HG03196 (cell line): ENCODE results near the gene ZNF584.

Experiments
- ATAC-seq: cut with Tn5 transposase; IDR thresholded peaks from one replicate; pipeline ENCODE4 v1.9.1; 2021; ENCODE audit not compliant: unreplicated experiment

Gene ZNF584

GRCh38 chr19:58385891-58386575 lies 22.4 kb upstream of the ZNF584 start:
- no peak for ATAC-seq

- peak; percentile 85 for ATAC-seq
Measured at GRCh38 chr19:58386576-58387337, 21.7 kb upstream of the ZNF584 start, which contains the start of gene RPS5. RPS5 (plus strand) TSS chr19:58387269; CDS start chr19:58388138, 869 bp downstream.

- ATAC-seq: no peak
Measured at GRCh38 chr19:58387338-58388174, 20.9 kb upstream of the ZNF584 start.

GRCh38 chr19:58388175-58388526 lies 20.3 kb upstream of the ZNF584 start:
- ATAC-seq: no peak

- no peak for ATAC-seq
Measured at GRCh38 chr19:58392945-58393724, 15.3 kb upstream of the ZNF584 start.

- no peak for ATAC-seq
Measured at GRCh38 chr19:58393725-58394033, 14.8 kb upstream of the ZNF584 start.

- no peak for ATAC-seq
Measured at GRCh38 chr19:58394821-58395219, 13.6 kb upstream of the ZNF584 start.

- no peak for ATAC-seq
Measured at GRCh38 chr19:58395220-58395978, 13.1 kb upstream of the ZNF584 start, which contains the start of gene RNF225. RNF225 (plus strand) TSS chr19:58395656; CDS start chr19:58396090, 434 bp downstream.

GRCh38 chr19:58395979-58396627 lies 12.3 kb upstream of the ZNF584 start:
- ATAC-seq: no peak

GRCh38 chr19:58396691-58397532 lies 11.5 kb upstream of the ZNF584 start:
- ATAC-seq: no peak

- no peak for ATAC-seq
Measured at GRCh38 chr19:58397533-58398037, 10.9 kb upstream of the ZNF584 start.

GRCh38 chr19:58398087-58398486 lies 10.4 kb upstream of the ZNF584 start:
- ATAC-seq: no peak

GRCh38 chr19:58398545-58398944 lies 9.9 kb upstream of the ZNF584 start:
- no peak for ATAC-seq

GRCh38 chr19:58399903-58400302 lies 8.5 kb upstream of the ZNF584 start:
- ATAC-seq: no peak

GRCh38 chr19:58400316-58400915 lies 8.0 kb upstream of the ZNF584 start:
- no peak for ATAC-seq

GRCh38 chr19:58400916-58401839 lies 7.3 kb upstream of the ZNF584 start:
- peak; percentile 97 for ATAC-seq

- ATAC-seq: no peak
Measured at GRCh38 chr19:58401840-58402421, 6.5 kb upstream of the ZNF584 start.
